Gastrocnemius medialis (tissue), 4 donors: Measurements from ENCODE around the gene LZTR1. TPM values are rescaled to one million over a fixed set of nuclear protein-coding genes. Genes with fewer than 3 reads are reported as not detected.

Experiments used
- ATAC-seq, 2 donors: fragments of 150-250 bp; one replicate each; pipeline ENCODE4 v1.9.1; 2016
- DNase-seq, 2 donors: peaks; one replicate each; pipeline ENCODE4 v3.0.0-alpha.2; 2019
- H3K27ac ChIP-seq, 4 donors: fragments of 200-600 bp; sonication (generic); 1 replicate in 1 of 4; 2 replicates in 3 of 4; pipeline ENCODE4 v1.5.1; 2016 to 2018; ENCODE audit warnings: mild to moderate bottlenecking in 2 of 4, moderate library complexity in 1 of 4
- H3K27me3 ChIP-seq, 3 donors: fragments of 200-600 bp; sonication (generic) in 2 of 3; 1 replicate in 1 of 3; 2 replicates in 2 of 3; pipeline versions ENCODE4 v1.5.1 to v1.6.0; 2016 to 2019; ENCODE audit warnings: mild to moderate bottlenecking in 1 of 3, moderate library complexity in 1 of 3
- H3K36me3 ChIP-seq, 2 donors: fragments of 200-600 bp; sonication (generic) in 1 of 2; one replicate each; pipeline ENCODE4 v1.5.1; 2017 to 2018
- H3K4me1 ChIP-seq, 2 donors: fragments of 200-600 bp; sonication (generic) in 1 of 2; one replicate each; pipeline ENCODE4 v1.5.1; 2016 to 2017; ENCODE audit warnings: mild to moderate bottlenecking in 2 of 2
- H3K4me3 ChIP-seq, 4 donors: fragments of 200-600 bp; sonication (generic) in 3 of 4; 1 replicate in 1 of 4; 2 replicates in 3 of 4; pipeline ENCODE4 v1.5.1; 2016 to 2019; ENCODE audit warnings: mild to moderate bottlenecking in 2 of 4
- H3K9me3 ChIP-seq, 3 donors: fragments of 200-600 bp; sonication (generic) in 2 of 3; 1 replicate in 1 of 3; 2 replicates in 2 of 3; pipeline ENCODE4 v1.5.1; 2016 to 2019
- POLR2A ChIP-seq, 2 donors: fragments of 450-650 bp; IDR thresholded peaks; one replicate each; pipeline ENCODE4 v1.6.1; 2017; ENCODE audit warnings: antibody characterized with exemption in 2 of 2, mild to moderate bottlenecking in 2 of 2, moderate library complexity in 2 of 2
- in situ Hi-C, 4 donors: fragments of 200-750 bp; cut with MboI; loops; one replicate each; pipeline versions ENCODE4 v1.15.0 to v1.8.0; 2017; ENCODE audit warnings: low sequenced_read_pairs in 4 of 4
- intact Hi-C: fragments of 100-400 bp; cut with DNase I; formaldehyde crosslinking; loops from one replicate; pipeline ENCODE4 v1.15.1; 2023; ENCODE audit warnings: low total_unique reads
- total RNA-seq, 4 donors: library from RNA; depleted of rRNA; stranded (reverse); fragments of >200 nt; gene quantifications; one replicate each; pipeline versions ENCODE4 v1.1.0 to v1.2.3, GENCODE V29; 2016
- TF ChIP-seq, protein P1 (sequence below), 5 experiments: fragments of 450-650 bp in 3 of 5; fragments of 200-600 bp in 2 of 5; sonication (generic) in 2 of 5; IDR thresholded peaks in 4 of 5; conservative IDR thresholded peaks in 1 of 5; 1 replicate in 4 of 5; 2 replicates in 1 of 5; pipeline ENCODE4 v1.5.1; 2016 to 2019; ENCODE audit warnings: antibody characterized with exemption in 5 of 5, mild to moderate bottlenecking in 3 of 5, moderate library complexity in 3 of 5

LZTR1 gene
- total RNA-seq, 4 donors from 2014 or later, result 25.4 to 36.4 (median 26.3) TPM

DNA sequence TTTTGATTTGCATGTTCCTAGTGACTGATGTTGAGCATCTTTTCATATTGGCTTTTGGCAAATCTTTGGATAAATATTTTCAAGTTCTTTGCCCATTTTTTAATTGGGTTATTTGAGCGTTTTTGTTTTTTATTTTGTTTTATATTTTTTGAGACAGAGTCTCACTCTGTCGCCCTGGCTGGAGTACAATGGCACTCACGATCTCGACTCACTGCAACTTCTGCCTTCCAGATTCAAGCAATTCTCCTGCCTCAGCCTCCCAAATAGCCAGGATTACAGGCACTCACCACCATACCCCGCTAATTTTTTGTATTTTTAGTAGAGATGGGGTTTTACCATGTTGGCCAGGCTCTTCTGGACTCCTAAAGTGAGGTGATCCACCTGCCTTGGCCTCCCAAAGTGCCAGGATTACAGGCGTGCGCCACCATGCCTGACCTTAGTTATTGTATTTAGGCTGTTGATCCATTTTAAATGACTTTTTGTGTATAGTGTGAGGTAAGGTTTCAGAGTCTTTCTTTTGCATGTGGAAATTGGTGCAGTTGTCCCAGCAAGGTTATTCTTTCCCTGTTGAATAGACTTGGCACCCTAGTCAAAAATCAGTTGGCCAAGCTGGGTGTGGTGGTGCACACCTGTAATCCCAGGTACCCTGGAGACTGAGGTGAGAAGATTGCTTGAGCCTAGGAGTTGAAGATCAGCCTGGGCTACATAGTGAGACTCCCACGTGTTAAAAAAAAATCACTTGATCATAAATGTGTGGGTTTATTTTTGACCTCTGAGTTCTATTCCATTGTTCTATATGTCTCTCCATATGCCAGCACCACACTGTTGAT lies 38.8 kb upstream of the LZTR1 start:
- H3K27ac ChIP-seq, result no peak overlapping the region
- no peaks in the 10 kb centered on the region for H3K9me3 ChIP-seq
- no peak for ATAC-seq
- H3K27me3 ChIP-seq, result no peaks in the 10 kb centered on the region
- no peak overlapping the region for H3K4me3 ChIP-seq
- TF ChIP-seq, protein P1, sequence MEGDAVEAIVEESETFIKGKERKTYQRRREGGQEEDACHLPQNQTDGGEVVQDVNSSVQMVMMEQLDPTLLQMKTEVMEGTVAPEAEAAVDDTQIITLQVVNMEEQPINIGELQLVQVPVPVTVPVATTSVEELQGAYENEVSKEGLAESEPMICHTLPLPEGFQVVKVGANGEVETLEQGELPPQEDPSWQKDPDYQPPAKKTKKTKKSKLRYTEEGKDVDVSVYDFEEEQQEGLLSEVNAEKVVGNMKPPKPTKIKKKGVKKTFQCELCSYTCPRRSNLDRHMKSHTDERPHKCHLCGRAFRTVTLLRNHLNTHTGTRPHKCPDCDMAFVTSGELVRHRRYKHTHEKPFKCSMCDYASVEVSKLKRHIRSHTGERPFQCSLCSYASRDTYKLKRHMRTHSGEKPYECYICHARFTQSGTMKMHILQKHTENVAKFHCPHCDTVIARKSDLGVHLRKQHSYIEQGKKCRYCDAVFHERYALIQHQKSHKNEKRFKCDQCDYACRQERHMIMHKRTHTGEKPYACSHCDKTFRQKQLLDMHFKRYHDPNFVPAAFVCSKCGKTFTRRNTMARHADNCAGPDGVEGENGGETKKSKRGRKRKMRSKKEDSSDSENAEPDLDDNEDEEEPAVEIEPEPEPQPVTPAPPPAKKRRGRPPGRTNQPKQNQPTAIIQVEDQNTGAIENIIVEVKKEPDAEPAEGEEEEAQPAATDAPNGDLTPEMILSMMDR (IDR thresholded peaks at IDR 0.05 in 4 of 5, conservative IDR thresholded peaks at IDR 0.05 in 1 of 5), result no peak
- TF ChIP-seq POLR2A (IDR thresholded peaks at IDR 0.05), result no peak
- DNase-seq, result no peak
- no peaks in the 10 kb centered on the region for H3K36me3 ChIP-seq
- H3K4me1 ChIP-seq, result peaks cover 49 to 58% of the 10 kb centered on the region in 2 donors
- in situ Hi-C loops, result no loop called here
- intact Hi-C loops, result no loop called here

DNA sequence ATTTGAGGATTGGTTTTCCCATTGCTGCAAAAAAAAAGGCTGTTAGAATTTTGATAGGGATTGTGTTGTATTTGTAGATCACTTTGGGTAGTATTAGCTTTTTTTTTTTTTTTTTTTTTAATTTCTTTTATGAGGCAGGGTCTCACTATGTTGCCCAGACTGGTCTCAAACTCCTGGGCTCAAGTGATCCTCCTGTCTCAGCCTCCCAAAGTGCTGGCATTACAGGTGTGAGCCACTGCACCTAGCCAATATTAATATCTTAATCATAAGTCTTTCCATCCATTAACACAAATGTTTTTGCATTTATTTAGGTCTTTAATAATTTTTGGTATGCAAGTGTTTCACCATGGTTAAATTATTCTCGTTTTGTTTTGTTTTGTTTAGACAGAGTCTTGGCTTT lies 38.1 kb upstream of the LZTR1 start:
- Histone ChIP-seq H3K4me3 (no peak overlapping the region), H3K4me1 (peaks cover 52 to 60% of the 10 kb centered on the region in 2 donors), H3K27ac (no peak overlapping the region), H3K27me3 (no peaks in the 10 kb centered on the region), H3K9me3 (no peaks in the 10 kb centered on the region), H3K36me3 (no peaks in the 10 kb centered on the region)
- no peak for ATAC-seq
- DNase-seq, result no peak
- intact Hi-C loops, result loop anchor here (2.0 kb wide), 1 partner anchor 23 kb away; no protein-coding TSS in a partner anchor
- in situ Hi-C loops, result no loop called here
- TF ChIP-seq POLR2A (IDR thresholded peaks at IDR 0.05), result no peak
- TF ChIP-seq, protein P1 (IDR thresholded peaks at IDR 0.05 in 4 of 5, conservative IDR thresholded peaks at IDR 0.05 in 1 of 5), result no peak

DNA sequence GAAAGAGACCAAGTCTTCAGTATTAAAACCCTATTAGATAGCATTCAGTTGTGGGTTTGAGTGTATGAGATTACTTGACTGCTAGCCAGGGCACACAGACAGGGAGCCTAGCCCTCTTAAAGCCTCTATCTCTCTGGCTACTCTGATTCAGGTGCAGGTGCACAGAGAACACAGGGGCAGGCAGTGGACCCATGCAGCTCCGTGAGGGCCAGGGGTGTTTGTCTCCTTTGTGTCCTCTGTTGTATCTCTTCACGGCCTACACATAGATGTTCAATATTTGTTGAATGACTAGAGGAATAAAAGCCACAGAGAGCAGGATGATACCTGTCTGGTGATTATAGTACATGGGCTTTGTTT lies 36.5 kb upstream of the LZTR1 start:
- no peak for DNase-seq
- no peaks in the 10 kb centered on the region for H3K9me3 ChIP-seq
- ATAC-seq, result no peak
- peaks cover 39 to 49% of the 10 kb centered on the region in 2 donors for H3K4me1 ChIP-seq
- in situ Hi-C loops, result no loop called here
- TF ChIP-seq, protein P1 (IDR thresholded peaks at IDR 0.05 in 4 of 5, conservative IDR thresholded peaks at IDR 0.05 in 1 of 5), result no peak
- no peak for TF ChIP-seq POLR2A (IDR thresholded peaks at IDR 0.05)
- no peak overlapping the region for H3K4me3 ChIP-seq
- peak overlapping the region in 1 of 4 donors; percentile 6 for H3K27ac ChIP-seq
- H3K36me3 ChIP-seq, result peaks cover 0 to 10% of the 10 kb centered on the region in 2 donors
- intact Hi-C loops, result loop anchor here (2.0 kb wide), 1 partner anchor 25 kb away; no protein-coding TSS in a partner anchor
- H3K27me3 ChIP-seq, result no peaks in the 10 kb centered on the region

DNA sequence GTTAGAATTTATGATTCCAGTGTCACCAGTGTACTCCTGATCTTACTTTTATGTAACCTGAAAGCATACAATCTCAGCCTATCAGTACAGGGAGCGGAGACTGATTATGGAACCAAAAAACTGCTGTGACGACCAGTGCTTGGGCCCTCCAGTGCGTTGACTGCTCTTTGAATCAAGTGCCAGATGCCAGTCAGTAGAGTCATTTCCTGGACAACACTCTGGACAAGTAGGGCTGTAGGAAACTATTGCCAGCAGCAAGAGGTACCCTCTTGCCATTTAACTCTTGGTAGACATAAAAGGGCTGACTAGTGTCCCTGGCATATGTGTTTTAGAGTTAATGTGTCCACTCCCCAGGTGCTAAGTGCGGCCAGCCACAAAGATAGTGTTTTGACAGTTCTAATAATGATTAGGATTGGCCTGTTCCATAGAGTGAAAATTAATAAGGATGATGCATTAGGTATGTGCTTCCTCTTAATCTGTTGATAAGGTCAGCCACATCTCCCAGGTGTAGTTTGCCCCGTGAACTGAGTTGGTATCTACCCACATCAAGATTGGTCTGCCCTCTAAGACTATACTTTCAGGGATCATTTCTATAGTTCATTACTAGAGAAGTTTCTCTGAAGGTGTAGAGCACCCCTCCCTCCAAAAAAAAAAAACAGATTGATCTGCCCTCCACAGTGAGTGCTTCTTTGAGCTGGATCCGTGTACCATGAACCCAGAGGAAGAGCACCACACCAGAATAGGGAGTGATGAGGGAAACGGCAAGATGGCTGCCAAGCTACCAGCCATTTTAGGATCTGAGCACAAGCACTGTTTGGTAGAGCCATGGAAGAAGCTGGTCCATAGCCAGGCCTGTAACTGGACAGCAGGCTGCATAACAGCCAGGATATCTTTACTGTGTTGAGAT lies 35.8 kb upstream of the LZTR1 start:
- intact Hi-C loops (no loop called here), in situ Hi-C loops (no loop called here)
- H3K4me3 ChIP-seq, result no peak overlapping the region
- TF ChIP-seq POLR2A (IDR thresholded peaks at IDR 0.05), result no peak
- TF ChIP-seq, protein P1 (IDR thresholded peaks at IDR 0.05 in 4 of 5, conservative IDR thresholded peaks at IDR 0.05 in 1 of 5), result no peak
- no peaks in the 10 kb centered on the region for H3K27me3 ChIP-seq
- DNase-seq (no peak), ATAC-seq (no peak)
- no peaks in the 10 kb centered on the region for H3K9me3 ChIP-seq
- H3K36me3 ChIP-seq, result peaks cover 0 to 18% of the 10 kb centered on the region in 2 donors
- H3K27ac ChIP-seq, result peak overlapping the region in 2 of 4 donors; percentile 6 to 53
- peaks cover 33 to 43% of the 10 kb centered on the region in 2 donors for H3K4me1 ChIP-seq
